Panc1 (cell line): ENCODE measurements around the gene UBC.

Experiments
- POLR2AphosphoS5 ChIP-seq: IDR thresholded peaks from 2 replicates; pipeline ENCODE4 v1.6.1; 2012; ENCODE audit warnings: mild to moderate bottlenecking, low read depth, low read length, moderate library complexity
- SIN3A ChIP-seq: IDR thresholded peaks from 2 replicates; pipeline ENCODE4 v1.6.1; 2012; ENCODE audit warnings: low read depth, mild to moderate bottlenecking, low read length, moderate library complexity, borderline replicate concordance; ENCODE audit not compliant: insufficient read depth
- TF ChIP-seq, protein P1 (sequence below): fragments of 450-650 bp; IDR thresholded peaks from 2 replicates; pipeline ENCODE4 v1.5.1; 2017; ENCODE audit warnings: mild to moderate bottlenecking
- TF ChIP-seq, protein P2 (sequence below), 2 experiments: IDR thresholded peaks; 2 replicates each; pipeline ENCODE4 v1.6.1; 2011 to 2012; ENCODE audit warnings: low read depth in 2 of 2, control low read depth in 1 of 2, low read length in 1 of 2, mild to moderate bottlenecking in 1 of 2, moderate library complexity in 1 of 2; ENCODE audit not compliant: insufficient read depth in 1 of 2

DNA sequence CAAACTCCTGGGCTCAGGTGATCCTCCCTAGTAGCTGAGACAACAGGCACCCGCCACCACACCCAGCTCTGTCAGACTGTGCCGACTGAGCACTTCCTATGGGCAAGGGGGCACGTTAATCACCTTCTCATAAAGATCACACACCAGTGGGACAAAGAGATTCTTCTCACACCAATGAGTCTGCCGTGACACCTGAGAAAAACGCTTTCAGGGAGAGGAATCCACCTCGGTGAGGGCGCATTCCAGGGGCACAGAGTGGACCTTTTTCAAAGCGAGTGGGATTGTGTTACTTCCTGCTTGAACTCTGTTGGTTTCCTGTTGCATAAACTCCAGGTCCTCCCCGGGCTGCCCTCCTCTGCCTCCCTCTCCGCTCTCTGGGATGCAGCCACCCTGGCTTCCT lies 33.3 kb downstream of the UBC start:
- TF ChIP-seq, protein P1, sequence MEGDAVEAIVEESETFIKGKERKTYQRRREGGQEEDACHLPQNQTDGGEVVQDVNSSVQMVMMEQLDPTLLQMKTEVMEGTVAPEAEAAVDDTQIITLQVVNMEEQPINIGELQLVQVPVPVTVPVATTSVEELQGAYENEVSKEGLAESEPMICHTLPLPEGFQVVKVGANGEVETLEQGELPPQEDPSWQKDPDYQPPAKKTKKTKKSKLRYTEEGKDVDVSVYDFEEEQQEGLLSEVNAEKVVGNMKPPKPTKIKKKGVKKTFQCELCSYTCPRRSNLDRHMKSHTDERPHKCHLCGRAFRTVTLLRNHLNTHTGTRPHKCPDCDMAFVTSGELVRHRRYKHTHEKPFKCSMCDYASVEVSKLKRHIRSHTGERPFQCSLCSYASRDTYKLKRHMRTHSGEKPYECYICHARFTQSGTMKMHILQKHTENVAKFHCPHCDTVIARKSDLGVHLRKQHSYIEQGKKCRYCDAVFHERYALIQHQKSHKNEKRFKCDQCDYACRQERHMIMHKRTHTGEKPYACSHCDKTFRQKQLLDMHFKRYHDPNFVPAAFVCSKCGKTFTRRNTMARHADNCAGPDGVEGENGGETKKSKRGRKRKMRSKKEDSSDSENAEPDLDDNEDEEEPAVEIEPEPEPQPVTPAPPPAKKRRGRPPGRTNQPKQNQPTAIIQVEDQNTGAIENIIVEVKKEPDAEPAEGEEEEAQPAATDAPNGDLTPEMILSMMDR, result no peak
- TF ChIP-seq, protein P2, sequence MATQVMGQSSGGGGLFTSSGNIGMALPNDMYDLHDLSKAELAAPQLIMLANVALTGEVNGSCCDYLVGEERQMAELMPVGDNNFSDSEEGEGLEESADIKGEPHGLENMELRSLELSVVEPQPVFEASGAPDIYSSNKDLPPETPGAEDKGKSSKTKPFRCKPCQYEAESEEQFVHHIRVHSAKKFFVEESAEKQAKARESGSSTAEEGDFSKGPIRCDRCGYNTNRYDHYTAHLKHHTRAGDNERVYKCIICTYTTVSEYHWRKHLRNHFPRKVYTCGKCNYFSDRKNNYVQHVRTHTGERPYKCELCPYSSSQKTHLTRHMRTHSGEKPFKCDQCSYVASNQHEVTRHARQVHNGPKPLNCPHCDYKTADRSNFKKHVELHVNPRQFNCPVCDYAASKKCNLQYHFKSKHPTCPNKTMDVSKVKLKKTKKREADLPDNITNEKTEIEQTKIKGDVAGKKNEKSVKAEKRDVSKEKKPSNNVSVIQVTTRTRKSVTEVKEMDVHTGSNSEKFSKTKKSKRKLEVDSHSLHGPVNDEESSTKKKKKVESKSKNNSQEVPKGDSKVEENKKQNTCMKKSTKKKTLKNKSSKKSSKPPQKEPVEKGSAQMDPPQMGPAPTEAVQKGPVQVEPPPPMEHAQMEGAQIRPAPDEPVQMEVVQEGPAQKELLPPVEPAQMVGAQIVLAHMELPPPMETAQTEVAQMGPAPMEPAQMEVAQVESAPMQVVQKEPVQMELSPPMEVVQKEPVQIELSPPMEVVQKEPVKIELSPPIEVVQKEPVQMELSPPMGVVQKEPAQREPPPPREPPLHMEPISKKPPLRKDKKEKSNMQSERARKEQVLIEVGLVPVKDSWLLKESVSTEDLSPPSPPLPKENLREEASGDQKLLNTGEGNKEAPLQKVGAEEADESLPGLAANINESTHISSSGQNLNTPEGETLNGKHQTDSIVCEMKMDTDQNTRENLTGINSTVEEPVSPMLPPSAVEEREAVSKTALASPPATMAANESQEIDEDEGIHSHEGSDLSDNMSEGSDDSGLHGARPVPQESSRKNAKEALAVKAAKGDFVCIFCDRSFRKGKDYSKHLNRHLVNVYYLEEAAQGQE (IDR thresholded peaks at IDR 0.05; ENCODE audit: insufficient read depth in 1 of 2, low read depth in 2 of 2, low read length in 1 of 2), result no peak
- TF ChIP-seq POLR2AphosphoS5 (no peak), SIN3A (no peak)
